Caco-2 (cell line): ENCODE measurements around the gene XPNPEP1. TPM values are rescaled to one million over a fixed set of nuclear protein-coding genes. Genes with fewer than 3 reads are reported as not detected.

Source experiments
- BruUV-seq: library from RNA; stranded (reverse); fragments of 400-500 nt; replicated peaks from 2 replicates; lab custom pipeline; 2021; lab: Mats Ljungman, UMichigan
- CTCF ChIA-PET: fragments of 300-600 bp; sonication (Branson Sonifier 250); formaldehyde crosslinking; loops from one replicate; lab custom pipeline; 2022; ENCODE audit warnings: antibody characterized with exemption; lab: Charles Lee
- POLR2A ChIA-PET: fragments of 300-600 bp; sonication (Branson Sonifier 250); formaldehyde crosslinking; loops from one replicate; lab custom pipeline; 2022; ENCODE audit warnings: antibody characterized with exemption; lab: Charles Lee
- DNase-seq, 2 experiments: peaks; one replicate each; pipeline versions ENCODE4 v3.0.0 to v3.0.0-alpha.2; 2020 to 2022
- H3K27me3 ChIP-seq: replicated peaks from 2 replicates; pipeline ENCODE4 v1.6.0; 2011; ENCODE audit warnings: low read length; ENCODE audit not compliant: control insufficient read depth, insufficient read depth
- H3K36me3 ChIP-seq: 2 replicates; pipeline ENCODE4 v1.5.1; 2011; ENCODE audit warnings: low read length; ENCODE audit not compliant: control insufficient read depth, insufficient read depth
- H3K4me1 ChIP-seq: fragments of 250-450 bp; sonication (Bioruptor Pico); 2 replicates; pipeline ENCODE4 v1.5.1; 2020; ENCODE audit warnings: mild to moderate bottlenecking
- H3K4me3 ChIP-seq: 2 replicates; pipeline ENCODE4 v1.5.1; 2011; ENCODE audit warnings: low read depth, mild to moderate bottlenecking, control low read depth, low read length
- H3K9me3 ChIP-seq: fragments of 250-450 bp; sonication (Bioruptor Pico); 2 replicates; pipeline ENCODE4 v1.5.1; 2020; ENCODE audit warnings: mild to moderate bottlenecking, moderate library complexity
- H3K27ac Mint-ChIP-seq: one replicate; pipeline ENCODE4 v1.8.0; 2022; ENCODE audit warnings: mixed read lengths; ENCODE audit not compliant: unreplicated experiment
- H3K27me3 Mint-ChIP-seq: one replicate; pipeline ENCODE4 v1.8.0; 2022; ENCODE audit warnings: mixed read lengths; ENCODE audit not compliant: insufficient read depth, unreplicated experiment
- H3K36me3 Mint-ChIP-seq: one replicate; pipeline ENCODE4 v1.8.0; 2022; ENCODE audit warnings: mild to moderate bottlenecking, mixed read lengths; ENCODE audit not compliant: insufficient read depth, unreplicated experiment
- H3K4me1 Mint-ChIP-seq: one replicate; pipeline ENCODE4 v1.8.0; 2022; ENCODE audit warnings: low read depth, mixed read lengths; ENCODE audit not compliant: unreplicated experiment
- H3K4me3 Mint-ChIP-seq: one replicate; pipeline ENCODE4 v1.8.0; 2022; ENCODE audit warnings: mild to moderate bottlenecking, moderate library complexity, mixed read lengths; ENCODE audit not compliant: unreplicated experiment
- H3K9me3 Mint-ChIP-seq: one replicate; pipeline ENCODE4 v1.8.0; 2022; ENCODE audit warnings: mixed read lengths; ENCODE audit not compliant: unreplicated experiment
- CTCF ChIP-seq, 2 experiments: fragments of 200-600 bp in 1 of 2; IDR thresholded peaks; 1 replicate in 1 of 2; 2 replicates in 1 of 2; pipeline versions ENCODE4 v1.5.1 to v1.8.0; 2011 to 2022; ENCODE audit warnings: antibody characterized with exemption in 1 of 2, control low read depth in 1 of 2, inconsistent platforms in 1 of 2, low read depth in 1 of 2, low read length in 1 of 2, mild to moderate bottlenecking in 1 of 2, moderate library complexity in 1 of 2; ENCODE audit not compliant: insufficient read depth in 1 of 2, severe bottlenecking in 1 of 2, unreplicated experiment in 1 of 2
- intact Hi-C: fragments of 100-400 bp; cut with micrococcal nuclease; formaldehyde crosslinking; loops from one replicate; pipeline ENCODE4 v1.10.0; 2022; ENCODE audit not compliant: unreplicated experiment
- total RNA-seq: library from RNA; stranded (reverse); gene quantifications from 2 replicates; pipeline ENCODE4 v1.2.3, GENCODE V29; 2022

Gene XPNPEP1
- total RNA-seq, 1 experiment from 2014 or later, result 92.4 TPM

- H3K27me3 Mint-ChIP-seq, result no peaks in the 10 kb centered on the region
- ChIA-PET POLR2A (no interaction called here), CTCF (interaction anchor here (0.6 to 1.0 kb wide), 2 partner anchors 8 to 19 kb away, joined by 3 to 4 read pairs; no protein-coding TSS in a partner anchor)
- no peak for DNase-seq
- no peak overlapping the region for H3K27ac Mint-ChIP-seq
- H3K4me3 ChIP-seq, result no peak overlapping the region
- H3K27me3 ChIP-seq, result no peaks in the 10 kb centered on the region
- intact Hi-C loops, result no loop called here
- no peaks in the 10 kb centered on the region for H3K9me3 ChIP-seq
- BruUV-seq, result no TSS peak
- no peak for TF ChIP-seq CTCF (IDR thresholded peaks at IDR 0.05; ENCODE audit: insufficient read depth in 1 of 2, low read depth in 1 of 2, low read length in 1 of 2, severe bottlenecking in 1 of 2, unreplicated experiment in 1 of 2)
- H3K4me1 Mint-ChIP-seq, result peaks cover 21% of the 10 kb centered on the region
- peaks cover 2% of the 10 kb centered on the region; the same call in 1 of the 2 replicates for H3K36me3 ChIP-seq
- no peaks in the 10 kb centered on the region for H3K9me3 Mint-ChIP-seq
- H3K36me3 Mint-ChIP-seq, result peaks cover 48% of the 10 kb centered on the region
- no peaks in the 10 kb centered on the region for H3K4me1 ChIP-seq
- H3K4me3 Mint-ChIP-seq, result no peak overlapping the region
Observed at GRCh38 chr10:109902992-109903947, 20.0 kb downstream of the XPNPEP1 start.

- Mint-ChIP-seq H3K9me3 (no peaks in the 10 kb centered on the region), H3K4me1 (peaks cover 21% of the 10 kb centered on the region), H3K36me3 (peaks cover 51% of the 10 kb centered on the region), H3K27ac (peak overlapping the region; percentile 2), H3K27me3 (no peaks in the 10 kb centered on the region), H3K4me3 (no peak overlapping the region)
- TF ChIP-seq CTCF (IDR thresholded peaks at IDR 0.05; ENCODE audit: insufficient read depth in 1 of 2, low read depth in 1 of 2, low read length in 1 of 2, severe bottlenecking in 1 of 2, unreplicated experiment in 1 of 2), result no peak
- intact Hi-C loops, result no loop called here
- no peak for DNase-seq
- H3K4me1 ChIP-seq, result no peaks in the 10 kb centered on the region
- no peaks in the 10 kb centered on the region for H3K27me3 ChIP-seq
- H3K9me3 ChIP-seq, result no peaks in the 10 kb centered on the region
- ChIA-PET CTCF (interaction anchor here (2.8 kb wide), 1 partner anchor 15 kb away, joined by 10 read pairs; no protein-coding TSS in a partner anchor), POLR2A (no interaction called here)
- no TSS peak for BruUV-seq
- no peak overlapping the region for H3K4me3 ChIP-seq
- no peaks in the 10 kb centered on the region for H3K36me3 ChIP-seq
Observed at GRCh38 chr10:109899356-109900331, 23.7 kb downstream of the XPNPEP1 start.
